Naive thymus-derived CD8-positive, alpha-beta T cell (primary cell): ENCODE data around the gene AFAP1L1. TPM values are rescaled to one million over a fixed set of nuclear protein-coding genes. Genes with fewer than 3 reads are reported as not detected.

Experiments used
- ATAC-seq, 2 donors: fragments of 150-1000 bp; cut with Tn5 transposase in 1 of 2; sonication (Bioruptor Pico), chemical (Tn5 transposase) in 1 of 2; 1 replicate in 1 of 2; 2 replicates in 1 of 2; pipeline ENCODE4 v1.10.0; 2021; ENCODE audit warnings: mild to moderate bottlenecking in 2 of 2, moderate library complexity in 2 of 2
- POLR2A ChIA-PET: fragments of 350-600 bp; sonication (Branson Sonifier 250); formaldehyde crosslinking; loops from one replicate; lab custom pipeline; 2021; ENCODE audit warnings: antibody characterized with exemption; lab: Charles Lee
- DNase-seq, 10 donors: peaks; one replicate each; pipeline versions ENCODE4 v3.0.0 to v3.0.0-alpha.2; 2020 to 2022
- H3K27ac Mint-ChIP-seq, 10 donors: one replicate each; pipeline ENCODE4 v1.8.0; 2020 to 2022; ENCODE audit warnings: mild to moderate bottlenecking in 10 of 10, mixed read lengths in 10 of 10, moderate library complexity in 4 of 10, inconsistent platforms in 1 of 10
- H3K27me3 Mint-ChIP-seq, 5 donors: one replicate each; pipeline ENCODE4 v1.8.0; 2021 to 2022; ENCODE audit warnings: mixed read lengths in 5 of 5
- H3K36me3 Mint-ChIP-seq, 3 donors: one replicate each; pipeline ENCODE4 v1.8.0; 2020 to 2022; ENCODE audit warnings: mixed read lengths in 3 of 3, mild to moderate bottlenecking in 2 of 3, inconsistent platforms in 1 of 3
- H3K4me1 Mint-ChIP-seq, 4 donors: one replicate each; pipeline ENCODE4 v1.8.0; 2021 to 2022; ENCODE audit warnings: mixed read lengths in 4 of 4
- H3K4me3 Mint-ChIP-seq, 10 donors: one replicate each; pipeline ENCODE4 v1.8.0; 2020 to 2022; ENCODE audit warnings: mild to moderate bottlenecking in 10 of 10, mixed read lengths in 10 of 10, moderate library complexity in 6 of 10, inconsistent platforms in 1 of 10
- H3K9me3 Mint-ChIP-seq, 9 donors: one replicate each; pipeline ENCODE4 v1.8.0; 2020 to 2022; ENCODE audit warnings: mixed read lengths in 9 of 9, mild to moderate bottlenecking in 3 of 9, inconsistent platforms in 1 of 9, moderate library complexity in 1 of 9
- polyA plus RNA-seq, 3 donors: library from polyadenylated mRNA; unstranded; fragments of 300-500 nt; fragmentation: Illumina TruSeq; gene quantifications; one replicate each; pipeline ENCODE4 v1.2.3, GENCODE V29; 2021
- total RNA-seq, 8 experiments: library from RNA in 2 of 8; stranded (reverse) in 2 of 8; gene quantifications; one replicate each; pipeline ENCODE4 v1.2.3 and lab custom pipeline; 2021 to 2026

The AFAP1L1 gene
- total and polyA plus RNA-seq, 5 experiments from 2014 or later: 0.13 to 1.2 (median 0.56) TPM

DNA sequence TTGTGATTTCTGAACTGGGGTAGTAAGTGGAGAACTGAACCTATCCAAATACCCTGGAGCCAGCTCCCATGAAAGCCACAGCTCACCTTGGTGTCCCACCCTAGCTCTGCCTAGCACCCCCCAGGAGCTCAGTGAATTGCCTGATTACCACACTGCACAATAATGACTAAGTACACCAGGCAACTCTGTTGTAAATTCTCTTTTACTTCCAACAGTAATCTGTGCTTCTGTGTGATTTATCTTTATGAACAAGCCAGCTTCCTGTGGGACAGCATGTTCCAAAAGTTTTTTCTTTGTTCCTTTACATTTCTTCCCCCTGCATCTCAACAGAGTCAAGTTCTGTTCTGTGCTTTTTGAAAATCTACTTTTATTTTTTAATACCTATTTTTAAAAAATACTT, 51.6 kb downstream of the AFAP1L1 start:
- Mint-ChIP-seq H3K4me3 (no peak overlapping the region), H3K4me1 (peaks cover 0 to 3% (median 0%) of the 10 kb centered on the region in 4 donors), H3K27ac (peak overlapping the region in 1 of 10 donors; percentile 15), H3K36me3 (peaks cover 0 to 11% (median 0%) of the 10 kb centered on the region in 3 donors), H3K27me3 (no peaks in the 10 kb centered on the region), H3K9me3 (peaks cover 0 to 8% (median 0%) of the 10 kb centered on the region in 9 donors)
- POLR2A ChIA-PET: interaction anchor here (1.4 kb wide), 1 partner anchor 22 kb away, joined by 5 read pairs; the partner anchor contains the start of gene GRPEL2
- ATAC-seq (no peak), DNase-seq (no peak)

DNA sequence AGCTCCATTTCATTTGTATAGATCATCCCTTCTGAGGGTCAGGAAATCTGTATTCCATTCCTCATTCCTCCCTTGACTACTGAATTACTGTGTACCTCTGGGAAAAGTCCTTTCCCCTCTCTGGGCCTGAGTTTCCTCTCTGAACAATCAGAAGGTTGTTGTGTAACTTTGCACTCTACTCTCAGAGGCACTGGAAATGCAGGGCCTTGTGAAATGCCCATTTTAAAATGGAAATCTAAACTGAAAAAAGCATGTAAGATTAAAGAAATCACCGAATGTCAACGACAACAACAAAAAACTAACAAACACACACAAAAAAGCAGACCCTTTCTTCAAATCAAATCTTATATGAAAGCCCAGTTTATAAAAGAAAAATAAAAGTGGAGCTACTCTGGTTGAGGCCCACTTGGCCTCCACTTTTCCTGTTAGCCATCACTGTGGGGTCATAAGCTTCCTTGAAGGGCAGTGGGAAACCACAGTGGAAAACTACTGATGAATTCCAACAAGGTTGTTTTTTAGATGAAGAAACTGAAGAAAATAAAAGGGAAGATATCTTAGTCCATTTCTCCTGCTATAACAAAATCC, 52.1 kb downstream of the AFAP1L1 start:
- peaks cover 0 to 11% (median 0%) of the 10 kb centered on the region in 3 donors for H3K36me3 Mint-ChIP-seq
- POLR2A ChIA-PET: interaction anchor here (1.4 to 1.5 kb wide), 2 partner anchors 12 to 21 kb away, joined by 4 to 5 read pairs; partner anchors contain the start of gene GRPEL2
- DNase-seq (no peak), ATAC-seq (no peak)
- H3K4me1 Mint-ChIP-seq: peaks cover 0 to 3% (median 0%) of the 10 kb centered on the region in 4 donors
- no peaks in the 10 kb centered on the region for H3K27me3 Mint-ChIP-seq
- no peak overlapping the region for H3K4me3 Mint-ChIP-seq
- peak overlapping the region in 2 of 10 donors; percentile 6 to 66 for H3K27ac Mint-ChIP-seq
- peaks cover 0 to 8% (median 0%) of the 10 kb centered on the region in 9 donors for H3K9me3 Mint-ChIP-seq

DNA sequence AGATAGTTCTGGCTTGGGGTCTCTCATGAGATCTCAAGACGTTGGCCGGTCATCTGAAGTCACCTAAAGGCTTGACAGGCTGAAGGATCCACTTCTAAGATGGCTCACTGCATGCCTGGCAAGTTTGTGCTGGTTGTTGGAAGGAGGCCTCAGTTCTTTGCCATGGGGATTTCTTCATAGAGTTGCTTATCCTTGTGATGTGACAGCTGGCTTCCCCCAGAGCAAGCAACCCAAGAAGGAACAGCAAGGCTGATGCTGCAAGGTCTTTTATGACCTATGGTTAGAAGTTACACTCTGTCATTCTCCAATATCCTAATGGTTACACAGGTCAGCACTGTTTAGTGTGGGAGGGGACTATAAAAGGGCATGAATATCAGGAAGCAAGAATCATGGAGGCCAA, 53.0 kb downstream of the AFAP1L1 start:
- no peak overlapping the region for H3K4me3 Mint-ChIP-seq
- POLR2A ChIA-PET: interaction anchor here (1.5 to 3.2 kb wide), 2 partner anchors 11 to 21 kb away, joined by 4 to 11 read pairs; partner anchors contain the start of gene GRPEL2
- H3K4me1 Mint-ChIP-seq: peaks cover 0 to 3% (median 0%) of the 10 kb centered on the region in 4 donors

DNA sequence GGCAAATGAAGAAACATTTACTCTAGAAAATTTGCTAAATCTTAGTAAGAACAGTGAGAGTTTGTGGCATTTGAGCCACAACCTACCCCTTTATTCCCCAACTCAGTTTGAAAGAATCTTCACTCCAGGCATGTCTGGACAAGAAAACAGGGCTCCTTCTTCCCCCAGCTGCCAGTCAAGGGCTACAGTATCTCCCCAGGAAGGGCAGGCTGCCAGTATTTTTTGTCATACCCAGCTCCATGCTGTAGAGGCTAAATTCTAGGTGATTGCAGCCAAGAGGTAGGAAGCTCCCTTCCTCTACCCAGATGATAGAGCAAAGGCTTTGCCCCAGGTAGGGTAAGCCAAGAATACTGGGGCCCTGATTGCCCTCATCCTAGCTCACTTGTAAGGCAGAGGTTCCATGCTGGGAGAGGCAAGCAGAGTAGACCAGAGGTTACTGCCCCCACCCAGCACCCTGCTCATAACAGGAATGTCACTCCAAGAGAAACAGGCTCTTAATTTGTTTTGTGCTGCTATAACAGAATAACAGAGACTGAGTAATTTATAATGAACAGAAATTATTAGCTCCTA, 53.6 kb downstream of the AFAP1L1 start:
- peaks cover 0 to 8% (median 0%) of the 10 kb centered on the region in 9 donors for H3K9me3 Mint-ChIP-seq
- no peak for ATAC-seq
- peaks cover 0 to 3% (median 0%) of the 10 kb centered on the region in 4 donors for H3K4me1 Mint-ChIP-seq
- no peak overlapping the region for H3K4me3 Mint-ChIP-seq
- no peak for DNase-seq
- POLR2A ChIA-PET: interaction anchor here (1.5 to 3.2 kb wide), 2 partner anchors 10 to 20 kb away, joined by 4 to 11 read pairs; partner anchors contain the start of gene GRPEL2
- peaks cover 0 to 11% (median 0%) of the 10 kb centered on the region in 3 donors for H3K36me3 Mint-ChIP-seq
- H3K27ac Mint-ChIP-seq: no peak overlapping the region
- H3K27me3 Mint-ChIP-seq: no peaks in the 10 kb centered on the region

More for the DNA sequence above, 53.0 kb downstream of the AFAP1L1 start:
- peaks cover 0 to 8% (median 0%) of the 10 kb centered on the region in 9 donors for H3K9me3 Mint-ChIP-seq
- H3K27me3 Mint-ChIP-seq: no peaks in the 10 kb centered on the region
- peaks cover 0 to 11% (median 0%) of the 10 kb centered on the region in 3 donors for H3K36me3 Mint-ChIP-seq
- ATAC-seq (no peak), DNase-seq (no peak)
- H3K27ac Mint-ChIP-seq: no peak overlapping the region

DNA sequence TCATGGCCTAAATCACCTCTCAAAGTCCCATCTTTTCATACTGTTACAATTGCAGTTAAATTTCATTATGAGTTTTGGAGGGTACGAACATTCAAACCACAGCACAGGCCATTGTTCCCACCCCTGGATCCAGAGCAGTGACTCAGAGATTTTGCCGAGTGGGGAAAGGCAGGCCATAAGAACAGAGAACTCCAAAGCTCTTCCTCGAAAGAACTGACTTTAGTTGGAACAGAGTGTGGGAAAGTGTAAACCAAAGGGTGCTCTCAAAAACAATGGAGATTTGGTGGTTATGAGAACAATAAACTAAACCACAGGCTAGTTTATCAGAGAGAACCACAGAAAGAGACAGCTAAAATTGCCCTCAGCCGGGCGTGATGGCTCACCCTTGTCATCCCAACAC, 54.2 kb downstream of the AFAP1L1 start:
- Mint-ChIP-seq H3K36me3 (peaks cover 0 to 11% (median 0%) of the 10 kb centered on the region in 3 donors), H3K4me1 (peaks cover 0 to 3% (median 0%) of the 10 kb centered on the region in 4 donors), H3K9me3 (peaks cover 0 to 8% (median 0%) of the 10 kb centered on the region in 9 donors), H3K27ac (no peak overlapping the region), H3K4me3 (no peak overlapping the region), H3K27me3 (no peaks in the 10 kb centered on the region)
- ATAC-seq (no peak), DNase-seq (no peak)
- POLR2A ChIA-PET: interaction anchor here (3.2 kb wide), 1 partner anchor 20 kb away, joined by 11 read pairs; the partner anchor contains the start of gene GRPEL2

DNA sequence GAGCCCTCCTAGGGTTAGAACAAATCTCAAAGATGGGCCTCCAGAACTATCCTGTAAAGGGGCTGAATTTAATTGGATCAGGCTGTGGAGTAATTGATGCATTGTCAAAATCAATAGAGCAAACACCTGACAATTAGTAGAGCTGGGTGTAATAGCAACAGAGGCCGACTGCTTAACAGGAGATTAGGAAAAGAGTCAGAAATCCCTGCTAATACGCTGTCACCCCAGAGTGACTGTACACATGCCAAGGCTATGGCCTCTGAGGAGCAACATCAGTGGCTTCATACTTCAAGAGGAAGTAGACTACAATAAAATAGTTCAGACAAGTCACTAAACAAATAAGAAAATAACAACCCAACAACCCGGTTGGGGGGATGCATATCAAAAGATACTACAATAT, 55.0 kb downstream of the AFAP1L1 start:
- H3K27me3 Mint-ChIP-seq: no peaks in the 10 kb centered on the region

DNA sequence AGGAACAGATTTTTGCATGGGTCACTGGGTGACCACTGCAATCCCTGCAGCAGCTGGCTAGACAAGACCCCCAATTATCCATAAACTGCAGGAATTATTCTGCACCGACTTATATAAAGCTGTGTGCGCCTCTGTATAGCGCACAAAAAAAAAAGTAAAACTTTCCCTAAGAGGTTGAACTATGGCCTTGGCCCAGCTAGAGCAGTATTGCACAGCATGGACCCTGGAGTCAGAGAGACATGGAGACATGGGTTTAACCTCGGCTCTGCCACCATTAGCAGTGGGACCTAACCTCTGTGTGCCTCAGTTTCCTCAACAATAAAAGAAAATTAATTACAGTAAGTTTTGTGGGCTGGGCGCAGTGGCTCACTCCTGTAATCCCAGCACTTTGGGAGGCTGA, 56.5 kb downstream of the AFAP1L1 start:
- Mint-ChIP-seq H3K27me3 (no peaks in the 10 kb centered on the region), H3K36me3 (peaks cover 0 to 11% (median 0%) of the 10 kb centered on the region in 3 donors), H3K9me3 (peaks cover 0 to 8% (median 0%) of the 10 kb centered on the region in 9 donors), H3K27ac (no peak overlapping the region), H3K4me3 (no peak overlapping the region), H3K4me1 (peaks cover 0 to 3% (median 0%) of the 10 kb centered on the region in 4 donors)
- POLR2A ChIA-PET: no interaction called here
- ATAC-seq (no peak), DNase-seq (no peak)

More for the DNA sequence above, 55.0 kb downstream of the AFAP1L1 start:
- H3K9me3 Mint-ChIP-seq: peaks cover 0 to 8% (median 0%) of the 10 kb centered on the region in 9 donors
- DNase-seq (no peak), ATAC-seq (no peak)
- peaks cover 0 to 11% (median 0%) of the 10 kb centered on the region in 3 donors for H3K36me3 Mint-ChIP-seq
- POLR2A ChIA-PET: interaction anchor here (3.2 kb wide), 1 partner anchor 19 kb away, joined by 11 read pairs; the partner anchor contains the start of gene GRPEL2
- H3K4me3 Mint-ChIP-seq: no peak overlapping the region
- no peak overlapping the region for H3K27ac Mint-ChIP-seq
- peaks cover 0 to 3% (median 0%) of the 10 kb centered on the region in 4 donors for H3K4me1 Mint-ChIP-seq

DNA sequence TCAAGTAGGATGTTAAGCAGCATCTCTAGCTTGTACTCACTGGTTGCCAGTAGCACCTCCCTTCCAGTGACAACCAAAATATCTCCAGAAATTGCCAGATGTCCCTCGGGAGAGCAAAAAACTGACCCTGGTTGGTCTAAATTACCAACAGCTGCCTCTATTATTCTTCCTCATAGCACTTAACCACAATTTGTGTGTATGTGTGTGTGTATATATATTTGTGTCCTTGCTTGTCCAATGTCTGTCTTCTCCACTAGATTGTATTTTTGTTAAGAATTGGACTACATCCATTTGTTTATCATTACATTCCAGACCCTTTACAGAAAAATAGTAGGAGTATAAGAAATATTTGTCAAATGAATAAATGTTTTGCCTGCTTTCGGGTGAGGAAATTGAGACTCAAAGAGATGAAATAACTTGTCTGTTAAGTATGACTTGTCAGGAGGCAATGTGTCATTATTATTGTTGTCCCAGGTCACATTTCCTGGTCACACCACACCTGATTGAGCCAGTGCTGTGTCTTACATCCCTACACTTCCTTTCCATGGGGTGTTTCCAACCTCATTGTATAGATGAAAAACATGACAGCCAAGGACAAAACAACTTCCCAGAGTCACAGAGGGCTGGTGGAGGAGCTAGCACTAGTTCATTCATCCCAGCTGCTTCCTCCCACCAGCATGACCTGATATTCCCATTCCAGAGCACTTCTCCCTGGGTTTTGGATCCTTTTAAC, 62.2 kb downstream of the AFAP1L1 start:
- H3K4me1 Mint-ChIP-seq: no peaks in the 10 kb centered on the region
- H3K4me3 Mint-ChIP-seq: no peak overlapping the region
- H3K27ac Mint-ChIP-seq: no peak overlapping the region
- POLR2A ChIA-PET: interaction anchor here (0.7 to 0.8 kb wide), 2 partner anchors 20 to 523 kb away, joined by 3 read pairs; no protein-coding TSS in a partner anchor
- H3K9me3 Mint-ChIP-seq: no peaks in the 10 kb centered on the region
- DNase-seq: no peak
- ATAC-seq: no peak
- H3K36me3 Mint-ChIP-seq: no peaks in the 10 kb centered on the region
- H3K27me3 Mint-ChIP-seq: peaks cover 0 to 3% (median 0%) of the 10 kb centered on the region in 5 donors

DNA sequence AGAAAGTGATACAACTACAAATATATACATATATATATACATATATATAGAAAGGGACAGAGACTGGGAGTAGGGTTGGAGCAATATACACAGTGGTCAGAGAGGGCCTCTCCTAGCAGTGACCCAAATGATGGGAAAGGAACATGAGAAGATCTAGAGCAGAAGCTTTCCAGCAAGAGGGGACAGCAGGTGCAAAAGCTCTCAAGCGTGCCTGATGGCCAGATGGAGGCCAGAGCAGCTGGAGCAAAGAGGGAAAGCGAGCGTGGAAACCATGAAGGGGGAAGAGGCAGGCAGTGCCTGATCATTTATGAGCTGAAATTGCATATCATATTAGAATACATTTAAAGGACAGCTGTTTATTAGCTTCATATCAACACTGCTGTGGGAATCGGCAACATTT, 66.1 kb downstream of the AFAP1L1 start:
- DNase-seq: no peak
- no peak overlapping the region for H3K27ac Mint-ChIP-seq
- H3K4me1 Mint-ChIP-seq: peaks cover 0 to 1% (median 0%) of the 10 kb centered on the region in 4 donors
- H3K4me3 Mint-ChIP-seq: no peak overlapping the region
- no peak for ATAC-seq
- POLR2A ChIA-PET: interaction anchor here (0.6 kb wide), 1 partner anchor 8 kb away, joined by 5 read pairs; no protein-coding TSS in a partner anchor
- H3K27me3 Mint-ChIP-seq: peaks cover 0 to 3% (median 0%) of the 10 kb centered on the region in 5 donors
- H3K36me3 Mint-ChIP-seq: no peaks in the 10 kb centered on the region
- H3K9me3 Mint-ChIP-seq: no peaks in the 10 kb centered on the region

DNA sequence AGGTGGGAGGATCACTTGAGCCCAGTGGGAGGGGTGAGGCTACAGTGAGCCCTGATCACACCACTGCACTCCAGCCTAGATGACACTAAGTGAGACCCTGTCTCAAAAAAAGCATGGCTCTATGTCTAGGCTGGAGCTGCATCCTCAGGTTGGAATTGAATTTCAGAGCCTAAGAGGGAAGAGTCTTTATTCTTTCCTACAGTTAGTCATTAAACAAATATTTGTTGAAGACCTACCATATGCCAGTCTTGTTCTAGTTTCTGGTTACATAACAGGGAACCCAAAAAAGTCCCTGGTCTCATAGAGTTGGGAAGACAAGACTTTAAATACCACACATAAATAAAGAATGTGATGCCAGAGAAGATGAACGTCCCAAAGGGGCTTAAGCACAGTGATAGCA, 66.7 kb downstream of the AFAP1L1 start:
- H3K9me3 Mint-ChIP-seq: no peaks in the 10 kb centered on the region
- H3K4me3 Mint-ChIP-seq: no peak overlapping the region
- DNase-seq (no peak), ATAC-seq (no peak)
- H3K4me1 Mint-ChIP-seq: peaks cover under 1 to 4% (median 2%) of the 10 kb centered on the region in 4 donors
- no peak overlapping the region for H3K27ac Mint-ChIP-seq
- peaks cover 0 to 3% (median 0%) of the 10 kb centered on the region in 5 donors for H3K27me3 Mint-ChIP-seq
- POLR2A ChIA-PET: interaction anchor here (0.6 to 0.7 kb wide), 2 partner anchors 8 to 9 kb away, joined by 3 to 5 read pairs; no protein-coding TSS in a partner anchor
- H3K36me3 Mint-ChIP-seq: no peaks in the 10 kb centered on the region

DNA sequence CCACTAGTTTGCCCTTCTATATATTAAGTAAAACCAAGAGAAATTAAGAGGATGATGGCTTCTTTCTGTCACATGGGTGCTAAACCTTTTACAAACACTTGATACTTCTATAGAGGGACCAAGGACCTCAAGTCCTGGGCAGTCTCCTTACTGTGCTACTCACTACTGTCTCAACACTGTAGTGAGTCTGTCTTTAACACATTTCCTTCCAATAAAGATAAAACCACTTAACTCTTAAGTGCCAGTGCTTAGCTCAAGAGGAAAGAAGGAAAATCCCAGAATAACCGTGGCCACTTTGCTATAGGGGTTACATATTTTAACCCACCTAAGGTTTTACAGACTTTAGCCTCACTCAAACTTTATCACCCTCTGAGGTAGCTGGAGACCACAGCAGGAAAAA, 69.3 kb downstream of the AFAP1L1 start:
- Mint-ChIP-seq H3K4me1 (peaks cover 20 to 26% (median 21%) of the 10 kb centered on the region in 4 donors), H3K36me3 (no peaks in the 10 kb centered on the region), H3K27ac (no peak overlapping the region), H3K9me3 (no peaks in the 10 kb centered on the region), H3K27me3 (peaks cover 0 to 3% (median 0%) of the 10 kb centered on the region in 5 donors), H3K4me3 (no peak overlapping the region)
- no peak for ATAC-seq
- POLR2A ChIA-PET: interaction anchor here (9.4 kb wide), 1 partner anchor 16 kb away, joined by 176 read pairs; the partner anchor contains the start of gene PCYOX1L
- no peak for DNase-seq

DNA sequence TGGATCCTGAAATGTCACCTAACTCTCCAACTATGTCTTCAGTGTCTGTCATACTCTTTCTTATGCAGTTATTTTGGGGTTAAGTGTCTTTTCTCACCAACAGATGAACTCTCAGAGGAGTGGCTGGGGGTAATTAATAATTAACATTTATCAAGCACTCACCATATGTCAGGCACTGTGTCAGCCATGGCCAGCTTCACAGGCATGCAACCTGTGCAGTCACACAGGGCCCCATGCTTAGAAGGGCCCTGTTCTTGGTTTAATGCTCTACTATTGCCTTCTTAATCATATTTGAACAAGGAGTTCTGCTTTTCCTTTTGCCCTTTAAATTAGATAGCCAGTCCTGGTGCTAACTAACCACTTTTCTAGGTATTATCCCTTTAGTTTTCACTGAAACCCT, 70.2 kb downstream of the AFAP1L1 start:
- Mint-ChIP-seq H3K36me3 (no peaks in the 10 kb centered on the region), H3K27me3 (peaks cover 0 to 3% (median 0%) of the 10 kb centered on the region in 5 donors), H3K27ac (peak overlapping the region in 3 of 10 donors; percentile 37 to 52 (median 42)), H3K9me3 (no peaks in the 10 kb centered on the region), H3K4me3 (no peak overlapping the region), H3K4me1 (peaks cover 23 to 31% (median 27%) of the 10 kb centered on the region in 4 donors)
- no peak for DNase-seq
- POLR2A ChIA-PET: interaction anchor here (9.4 kb wide), 1 partner anchor 15 kb away, joined by 176 read pairs; the partner anchor contains the start of gene PCYOX1L
- ATAC-seq: no peak
